ENCODE results near the gene CWC27.
A peak's percentile ranks its signal among the peaks of the same experiment; 100 is the strongest.

The CWC27 gene

GRCh38 chr5:64768358-64769312 is at the start of gene CWC27, which contains the start of gene SREK1IP1:
TSS of gene CWC27 (plus strand) at chr5:64768930. CDS start at chr5:64769147, 217 bp downstream.
TSS of gene SREK1IP1 (minus strand) at chr5:64768691. CDS start at chr5:64768517, 174 bp downstream.
- H3K79me2 ChIP-seq (ENCODE audit: insufficient read depth, low read depth), result peaks cover 45% of the 10 kb centered on the region
- peak within 1 kb of the TSS; percentile 88 for H3K4me2 ChIP-seq
- peaks cover 29% of the 10 kb centered on the region for H3K4me1 ChIP-seq (ENCODE audit: low read depth, poor library complexity, severe bottlenecking)
- no peak within 1 kb of the TSS for H3K4me3 ChIP-seq (IDR thresholded peaks at IDR 0.05; ENCODE audit: insufficient read depth, low read depth, low read length)
- no peaks in the 10 kb centered on the region for H4K20me1 ChIP-seq (ENCODE audit: insufficient read depth)
- peak within 1 kb of the TSS; percentile 88 for H3K9ac ChIP-seq
- TF ChIP-seq CTCF (conservative IDR thresholded peaks at IDR 0.05; ENCODE audit: low read depth, low read length), result no peak
- no peaks in the 10 kb centered on the region for H3K27me3 ChIP-seq (ENCODE audit: insufficient read depth, low read depth)
- H3K36me3 ChIP-seq (ENCODE audit: insufficient read depth), result no peaks in the 10 kb centered on the region
- peak within 1 kb of the TSS; percentile 83 for H3K27ac ChIP-seq
- H2AFZ ChIP-seq (ENCODE audit: low read depth), result peak within 1 kb of the TSS; percentile 81

- Histone ChIP-seq H4K20me1 (ENCODE audit: insufficient read depth) (no peaks in the 10 kb centered on the region), H3K4me2 (no peak overlapping the region), H3K4me3 (IDR thresholded peaks at IDR 0.05; ENCODE audit: insufficient read depth, low read depth, low read length) (no peak overlapping the region), H3K27ac (no peak overlapping the region), H3K9ac (no peak overlapping the region), H3K4me1 (ENCODE audit: low read depth, poor library complexity, severe bottlenecking) (no peaks in the 10 kb centered on the region), H3K27me3 (ENCODE audit: insufficient read depth, low read depth) (no peaks in the 10 kb centered on the region), H2AFZ (ENCODE audit: low read depth) (no peak overlapping the region), H3K79me2 (ENCODE audit: insufficient read depth, low read depth) (no peaks in the 10 kb centered on the region), H3K36me3 (ENCODE audit: insufficient read depth) (no peaks in the 10 kb centered on the region)
- no peak for TF ChIP-seq CTCF (conservative IDR thresholded peaks at IDR 0.05; ENCODE audit: low read depth, low read length)
These were observed 46.1 kb upstream of the CWC27 start for GRCh38 chr5:64722588-64722987.

GRCh38 chr5:64727150-64727549 is 41.6 kb upstream of the CWC27 start:
- H3K9ac ChIP-seq, result no peak overlapping the region
- H3K4me2 ChIP-seq, result no peak overlapping the region
- no peak overlapping the region for H3K4me3 ChIP-seq (IDR thresholded peaks at IDR 0.05; ENCODE audit: insufficient read depth, low read depth, low read length)
- no peaks in the 10 kb centered on the region for H3K79me2 ChIP-seq (ENCODE audit: insufficient read depth, low read depth)
- H3K27ac ChIP-seq, result no peak overlapping the region
- no peaks in the 10 kb centered on the region for H3K4me1 ChIP-seq (ENCODE audit: low read depth, poor library complexity, severe bottlenecking)
- no peak overlapping the region for H2AFZ ChIP-seq (ENCODE audit: low read depth)
- no peak for TF ChIP-seq CTCF (conservative IDR thresholded peaks at IDR 0.05; ENCODE audit: low read depth, low read length)
- H4K20me1 ChIP-seq (ENCODE audit: insufficient read depth), result no peaks in the 10 kb centered on the region
- no peaks in the 10 kb centered on the region for H3K36me3 ChIP-seq (ENCODE audit: insufficient read depth)
- no peaks in the 10 kb centered on the region for H3K27me3 ChIP-seq (ENCODE audit: insufficient read depth, low read depth)

GRCh38 chr5:64742411-64742810 is 26.3 kb upstream of the CWC27 start:
- no peak overlapping the region for H2AFZ ChIP-seq (ENCODE audit: low read depth)
- no peaks in the 10 kb centered on the region for H3K36me3 ChIP-seq (ENCODE audit: insufficient read depth)
- H3K9ac ChIP-seq, result no peak overlapping the region
- no peaks in the 10 kb centered on the region for H3K27me3 ChIP-seq (ENCODE audit: insufficient read depth, low read depth)
- no peak overlapping the region for H3K4me2 ChIP-seq
- no peak for TF ChIP-seq CTCF (conservative IDR thresholded peaks at IDR 0.05; ENCODE audit: low read depth, low read length)
- H3K79me2 ChIP-seq (ENCODE audit: insufficient read depth, low read depth), result no peaks in the 10 kb centered on the region
- no peak overlapping the region for H3K4me3 ChIP-seq (IDR thresholded peaks at IDR 0.05; ENCODE audit: insufficient read depth, low read depth, low read length)
- H3K4me1 ChIP-seq (ENCODE audit: low read depth, poor library complexity, severe bottlenecking), result no peaks in the 10 kb centered on the region
- H4K20me1 ChIP-seq (ENCODE audit: insufficient read depth), result no peaks in the 10 kb centered on the region
- H3K27ac ChIP-seq, result no peak overlapping the region
